HG03135 (cell line): ENCODE results near the gene CD8B.
"Not testable (repeated sequence)": the region's sequence is repeated elsewhere in the genome, so short reads cannot be mapped to it uniquely, and the experiment has no call there.

Experiments used
- ATAC-seq: cut with Tn5 transposase; IDR thresholded peaks from one replicate; pipeline ENCODE4 v1.9.1; 2021; ENCODE audit warnings: mild to moderate bottlenecking, moderate library complexity; ENCODE audit not compliant: unreplicated experiment

Gene CD8B

DNA sequence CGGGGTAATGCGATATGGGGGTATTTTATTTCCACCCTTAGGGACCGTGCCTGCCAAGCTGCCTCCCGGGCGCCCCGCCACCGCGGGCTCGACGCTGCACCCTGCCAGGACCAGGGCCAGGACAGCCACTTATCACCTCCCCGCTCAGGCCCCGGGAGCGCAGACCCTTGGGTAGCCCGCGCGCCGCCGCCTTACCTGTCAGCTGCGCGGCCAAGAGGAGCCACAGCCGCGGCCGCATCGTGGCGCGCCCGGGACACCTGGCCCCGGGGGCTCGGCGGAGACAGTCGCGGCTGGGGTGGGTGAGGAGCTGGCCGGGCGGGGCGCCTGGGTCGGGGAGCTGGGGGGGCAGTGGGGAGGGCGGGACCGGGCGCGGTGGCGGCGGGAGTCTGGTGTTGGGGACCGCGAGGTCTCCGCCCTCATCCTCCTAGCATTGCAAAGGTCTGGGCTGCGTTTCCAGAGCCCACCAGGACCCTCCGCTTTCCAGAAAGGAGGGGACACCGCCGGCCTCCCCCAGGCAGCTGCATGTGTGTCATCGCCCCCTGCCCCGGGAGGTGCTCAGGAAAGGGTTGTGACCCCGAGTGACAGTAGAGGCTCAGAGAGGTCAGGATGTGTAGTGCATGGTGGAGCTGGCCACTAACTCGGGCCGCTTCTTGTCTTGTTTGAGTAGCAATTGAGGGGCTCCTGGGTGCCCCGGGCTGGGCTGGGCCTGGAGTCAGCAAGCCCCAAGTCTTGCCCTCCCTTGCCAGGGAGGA, at the start of gene CD8B:
Gene CD8B (minus strand): TSS at position 259 of the 752 bp plus-strand sequence. CDS start 21 bp downstream, at position 238.
- not testable (repeated sequence) for ATAC-seq

DNA sequence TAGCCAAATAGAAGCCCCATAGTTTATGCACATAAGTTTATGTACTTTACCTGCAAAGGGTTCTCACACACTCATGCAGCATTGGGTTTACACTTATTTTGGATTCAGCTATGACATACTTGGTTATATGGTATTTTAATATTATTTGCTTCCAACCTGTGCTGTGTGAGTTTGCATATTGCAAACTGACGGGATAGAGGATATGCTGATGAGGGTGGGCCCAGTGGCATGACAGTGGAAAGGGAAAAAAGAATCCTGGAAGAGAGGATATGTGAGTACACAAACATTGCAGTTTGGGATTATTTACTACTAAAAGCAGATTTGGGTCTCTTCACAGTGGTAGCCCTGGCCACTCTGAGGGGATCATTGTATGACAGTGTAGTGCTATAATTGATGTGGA, 44.2 kb upstream of the CD8B start:
- not testable (repeated sequence) for ATAC-seq

DNA sequence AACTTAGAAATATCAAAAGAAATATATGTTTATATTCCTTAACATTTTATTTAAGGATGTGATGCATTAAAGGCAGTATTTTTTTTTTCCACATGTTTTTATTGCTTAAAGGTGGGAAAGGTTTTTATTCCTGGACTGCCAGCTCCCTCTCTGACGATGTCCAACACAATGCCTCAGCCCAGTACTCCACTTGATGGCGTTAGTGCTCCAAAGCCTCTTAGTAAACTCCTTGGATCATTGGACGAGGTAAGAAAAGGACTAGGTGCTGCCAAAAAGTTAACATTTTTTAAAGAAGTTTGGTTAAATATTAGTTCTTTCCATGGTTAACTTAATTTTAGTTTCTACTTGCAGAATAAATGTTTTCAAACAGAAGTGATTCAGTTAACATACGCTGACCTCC, 39.0 kb upstream of the CD8B start:
- not testable (repeated sequence) for ATAC-seq

DNA sequence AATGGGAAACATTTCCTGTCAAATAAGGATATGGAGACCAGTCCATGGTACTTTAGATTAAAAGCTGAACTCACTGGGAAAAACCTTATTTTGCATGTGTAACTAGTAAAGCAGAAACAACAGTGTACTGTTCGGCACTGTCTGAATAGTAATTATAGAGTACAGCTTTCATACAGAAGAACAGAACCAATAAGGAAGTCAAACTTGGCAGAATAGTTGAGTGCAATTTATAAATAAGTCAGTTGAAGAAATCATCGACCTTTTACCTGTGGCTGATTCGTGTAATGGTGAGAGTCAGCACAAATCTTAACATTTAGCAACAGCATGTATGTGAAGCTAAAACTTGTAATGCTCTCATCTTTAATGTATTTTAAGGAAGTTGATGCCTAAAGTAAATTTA, 24.3 kb upstream of the CD8B start:
- not testable (repeated sequence) for ATAC-seq

DNA sequence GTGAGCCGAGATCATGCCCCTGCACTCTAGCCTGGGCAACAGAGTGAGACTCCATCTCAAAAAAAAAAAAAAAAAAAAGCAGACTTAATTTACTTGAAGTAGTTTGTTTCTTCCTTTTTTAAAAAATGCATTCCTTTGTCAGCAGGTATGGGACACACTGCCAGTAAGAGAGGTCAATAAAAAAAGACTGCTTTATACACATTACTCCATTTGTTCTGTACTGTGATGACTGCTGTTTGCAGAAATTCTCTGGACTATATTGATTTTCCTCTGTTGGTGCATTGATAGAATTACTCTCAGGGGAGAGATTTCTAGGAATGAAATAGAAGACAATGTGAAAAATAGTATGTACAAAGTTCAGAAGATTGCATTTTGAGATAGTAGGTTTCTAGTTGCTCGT, 21.2 kb upstream of the CD8B start:
- not testable (repeated sequence) for ATAC-seq

DNA sequence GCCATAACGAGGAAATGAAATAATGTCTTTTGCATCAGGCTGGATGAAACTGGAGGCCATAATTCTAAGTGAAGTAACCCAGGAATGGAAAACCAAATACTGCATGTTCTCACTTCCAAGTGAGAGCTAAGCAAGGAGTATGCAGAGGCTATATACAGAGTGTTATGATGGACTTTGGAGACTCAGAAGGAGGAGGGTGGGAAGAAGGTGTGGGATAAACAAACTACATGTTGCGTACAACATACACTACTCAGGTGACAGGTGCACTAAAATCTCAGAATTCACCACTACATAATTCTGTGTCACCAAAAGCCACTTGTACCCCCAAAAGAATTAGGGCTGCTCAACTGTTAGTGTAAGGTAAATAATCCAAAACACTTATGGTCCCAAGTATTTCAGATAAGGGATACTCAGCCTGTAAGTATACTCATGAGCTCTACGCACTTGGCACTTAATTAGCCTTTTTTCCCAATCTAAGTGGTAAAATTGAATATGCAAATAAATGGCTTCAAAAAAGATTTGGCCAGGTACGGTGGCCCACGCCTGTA, 20.5 kb upstream of the CD8B start:
- not testable (repeated sequence) for ATAC-seq

DNA sequence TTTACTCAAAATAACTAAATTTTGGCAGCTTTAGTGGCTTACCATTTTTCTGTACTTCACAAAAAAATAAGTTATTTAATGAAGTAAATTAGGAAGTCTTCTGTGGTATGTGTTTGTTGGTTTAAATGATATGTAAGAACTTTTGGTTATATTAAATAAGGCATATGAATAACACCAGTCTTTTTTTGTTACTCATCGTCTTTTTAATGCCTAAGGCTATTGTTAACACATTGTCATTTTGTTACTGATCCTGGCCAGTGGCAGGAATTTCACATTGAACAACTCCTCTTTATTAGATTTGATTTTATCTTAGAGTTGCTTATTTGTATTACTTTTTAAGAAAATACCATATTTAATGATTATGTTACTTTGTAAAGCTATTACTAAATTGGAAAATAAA, 17.3 kb upstream of the CD8B start:
- not testable (repeated sequence) for ATAC-seq

DNA sequence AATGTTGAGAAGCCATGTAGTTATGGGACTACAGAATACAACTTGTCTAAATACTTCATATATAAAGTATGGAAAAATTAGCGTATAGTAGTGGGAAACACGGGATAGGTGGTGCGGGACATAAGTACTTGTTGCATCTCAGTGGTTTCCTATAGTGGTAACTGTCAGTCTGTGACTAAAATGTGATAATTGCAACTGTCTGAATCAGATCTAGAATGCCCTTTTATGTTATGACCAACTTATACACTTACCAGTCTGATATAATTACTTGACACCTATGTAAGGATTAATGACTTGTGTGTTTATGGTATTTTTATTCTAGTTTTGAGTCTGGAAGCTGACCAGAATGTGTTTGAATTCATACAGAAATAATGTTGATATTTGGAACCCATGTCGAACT, 9.3 kb upstream of the CD8B start:
- not testable (repeated sequence) for ATAC-seq

DNA sequence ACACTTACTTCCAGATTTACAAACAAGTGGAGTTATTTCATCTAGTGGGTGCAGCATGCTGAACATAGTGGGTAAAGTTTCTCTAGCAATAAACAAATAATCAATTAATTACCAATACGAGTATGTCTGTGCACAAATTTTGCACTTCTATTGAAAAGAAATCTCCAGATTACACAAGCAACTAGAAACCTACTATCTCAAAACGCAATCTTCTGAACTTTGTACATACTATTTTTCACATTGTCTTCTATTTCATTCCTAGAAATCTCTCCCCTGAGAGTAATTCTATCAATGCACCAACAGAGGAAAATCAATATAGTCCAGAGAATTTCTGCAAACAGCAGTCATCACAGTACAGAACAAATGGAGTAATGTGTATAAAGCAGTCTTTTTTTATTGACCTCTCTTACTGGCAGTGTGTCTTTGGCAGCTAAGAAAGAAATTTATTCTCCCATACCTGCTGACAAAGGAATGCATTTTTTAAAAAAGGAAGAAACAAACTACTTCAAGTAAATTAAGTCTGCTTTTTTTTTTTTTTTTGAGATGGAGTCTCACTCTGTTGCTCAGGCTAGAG, 7.3 kb upstream of the CD8B start:
- ATAC-seq: not testable (repeated sequence)

DNA sequence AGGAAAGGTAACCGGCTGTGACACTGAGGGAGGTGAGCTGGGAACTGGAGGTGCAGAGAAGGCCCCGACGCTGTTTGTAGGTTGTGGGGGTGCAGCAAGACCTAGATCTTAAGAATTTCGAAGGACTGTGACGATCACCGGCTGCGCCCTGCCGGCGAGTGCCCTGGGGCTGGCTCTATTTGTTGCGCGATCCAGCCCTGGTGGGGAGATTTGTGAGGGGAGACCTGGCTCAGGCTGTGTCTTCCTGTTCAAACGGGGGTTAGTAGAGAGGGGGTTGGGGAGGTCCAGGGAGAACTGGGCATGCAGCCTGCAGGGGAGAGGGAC, 656 bp upstream of the CD8B start:
- ATAC-seq: not testable (repeated sequence)

DNA sequence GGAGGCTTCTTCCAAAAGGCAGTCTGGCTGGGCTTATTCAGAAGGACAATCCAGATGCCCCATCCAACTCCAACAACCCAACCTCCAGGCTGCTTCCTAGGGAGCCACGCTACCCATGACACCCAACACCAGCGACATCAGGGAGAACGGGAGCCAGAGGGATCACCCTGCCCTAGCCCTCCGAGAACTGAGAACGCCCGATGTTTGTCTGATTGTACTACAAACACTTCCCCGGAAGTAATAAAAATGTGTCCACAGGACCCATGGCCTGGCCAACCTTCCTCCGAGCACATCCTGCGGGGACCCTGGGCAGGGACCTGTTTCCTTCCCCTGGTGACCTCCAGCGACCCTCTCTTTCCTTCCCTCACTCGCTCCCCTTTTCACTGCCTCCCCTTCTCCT, 511 bp downstream of the CD8B start:
- ATAC-seq: not testable (repeated sequence)

DNA sequence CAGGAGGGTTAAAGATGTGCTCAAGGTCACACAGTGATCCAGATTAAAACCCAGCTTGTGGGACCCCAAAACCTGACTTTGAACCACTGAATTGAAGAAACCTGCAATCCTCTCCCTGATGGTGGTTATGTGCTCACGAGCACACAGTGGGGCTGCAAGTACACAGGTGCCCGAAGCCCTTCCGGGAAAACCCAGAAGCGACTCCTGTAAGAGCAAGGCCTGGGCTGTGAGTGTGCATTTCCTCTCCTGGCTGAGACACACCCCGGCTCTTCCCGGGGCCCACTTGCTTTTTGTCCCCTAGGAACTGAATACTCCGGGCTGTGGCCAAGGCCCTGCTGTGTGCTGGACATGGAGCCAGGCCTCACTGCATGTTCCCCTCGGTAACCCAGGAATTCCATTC, 1.1 kb downstream of the CD8B start:
- not testable (repeated sequence) for ATAC-seq

DNA sequence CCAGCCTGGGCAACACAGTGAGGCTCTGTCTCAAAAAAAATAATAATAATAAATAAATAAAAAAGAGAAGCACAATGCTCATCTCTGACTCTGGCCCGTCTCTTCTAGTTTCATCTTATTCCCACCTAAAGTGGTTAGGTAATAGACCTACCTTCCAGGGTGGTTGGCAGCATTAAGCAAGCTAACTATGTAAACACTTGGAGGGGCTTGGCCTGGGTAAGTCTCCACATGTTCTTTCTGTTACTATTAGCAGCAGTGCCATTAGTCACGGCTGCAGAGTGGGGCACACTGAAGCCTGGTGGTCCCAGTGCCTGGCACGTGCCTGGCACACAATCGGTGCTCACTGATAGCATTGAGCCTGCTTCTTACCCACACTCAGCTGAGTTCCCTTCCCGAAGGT, 4.0 kb downstream of the CD8B start:
- not testable (repeated sequence) for ATAC-seq

DNA sequence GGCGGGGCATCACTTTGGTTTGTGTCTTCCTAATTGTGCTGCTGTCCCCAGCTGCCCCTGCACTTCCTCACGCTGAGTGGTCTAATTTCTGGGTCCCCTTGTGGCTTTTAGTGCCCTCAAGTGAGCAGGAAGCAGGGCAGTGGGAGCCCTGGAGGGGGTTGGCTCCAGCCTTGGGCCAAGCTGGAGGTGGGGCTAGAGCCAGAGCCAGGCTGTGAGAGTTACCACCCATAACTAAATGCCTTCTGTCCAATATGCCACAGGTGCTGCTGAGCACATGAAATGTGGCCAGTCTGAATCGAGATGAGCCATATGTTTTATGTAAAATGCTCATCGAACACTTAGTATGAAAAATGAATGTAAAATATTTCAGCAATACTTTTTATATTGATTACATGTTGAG, 5.2 kb downstream of the CD8B start:
- ATAC-seq: not testable (repeated sequence)

DNA sequence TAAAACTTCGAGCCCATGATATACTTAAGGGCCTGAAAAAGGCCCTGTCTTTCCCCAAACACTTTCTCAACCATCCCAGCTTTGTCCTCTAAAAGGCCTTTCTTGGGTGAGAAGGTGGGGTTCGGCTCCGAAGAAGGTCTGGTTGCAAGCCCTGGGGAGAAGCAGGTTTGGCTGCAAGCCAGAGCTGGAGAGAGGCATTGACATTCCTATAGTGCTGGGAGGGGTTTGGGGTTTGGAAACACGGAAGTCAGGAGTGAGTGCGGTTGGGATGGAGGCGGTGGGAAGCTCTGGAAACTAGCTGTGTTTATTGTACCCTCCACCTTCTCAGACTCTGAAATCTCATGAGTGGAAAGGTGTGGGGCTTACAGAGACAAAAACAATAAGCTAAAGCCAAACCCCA, 5.7 kb downstream of the CD8B start:
- not testable (repeated sequence) for ATAC-seq

DNA sequence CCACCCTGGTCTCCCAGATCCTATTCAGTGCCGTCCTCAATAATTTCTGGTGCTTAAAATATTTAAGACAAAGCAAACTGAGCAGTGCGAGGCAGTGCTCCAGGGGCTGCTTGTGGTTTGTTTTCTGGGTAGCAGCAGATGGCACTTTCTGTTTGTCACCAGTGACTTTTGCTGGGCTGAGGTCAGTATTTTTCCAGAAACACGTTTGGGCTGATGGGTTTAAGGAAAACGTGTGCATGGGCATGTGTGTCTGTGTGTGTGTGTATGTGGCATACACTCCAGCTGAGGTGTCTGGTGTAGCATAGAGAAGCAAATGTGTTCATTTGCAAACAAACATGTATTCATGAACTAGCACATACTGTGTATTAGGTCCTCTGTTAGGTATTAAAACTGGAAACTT, 10.1 kb downstream of the CD8B start:
- ATAC-seq: not testable (repeated sequence)

DNA sequence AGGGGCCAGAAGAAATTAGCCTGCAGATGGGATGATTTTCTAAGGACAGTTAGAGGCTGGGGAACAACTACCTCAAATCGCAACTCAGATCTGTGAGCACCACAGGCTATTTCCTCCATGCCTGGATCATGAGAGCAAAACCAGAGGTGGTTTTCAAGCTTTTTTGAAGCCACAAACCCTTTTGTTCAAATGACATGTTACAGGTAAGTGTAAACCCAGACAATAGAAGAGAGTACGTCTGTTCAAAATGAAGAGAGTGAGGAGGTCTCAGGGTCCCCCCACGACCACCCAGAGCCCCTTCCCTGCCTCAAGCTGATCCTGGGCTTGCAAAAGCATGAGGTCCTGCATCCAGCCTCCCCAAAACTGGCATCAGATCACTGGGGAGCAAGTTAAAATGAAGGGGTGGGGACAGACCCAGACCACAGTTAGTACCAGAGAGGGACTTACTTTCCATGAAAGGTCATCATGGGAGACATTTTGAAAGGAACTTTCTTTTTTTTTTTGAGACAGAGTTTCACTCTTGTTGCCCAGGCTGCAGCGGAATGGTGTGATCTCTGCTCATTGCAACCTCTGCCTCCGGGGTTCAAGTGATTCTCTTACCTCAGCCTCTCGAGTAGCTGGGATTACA, 19.0 kb downstream of the CD8B start:
- not testable (repeated sequence) for ATAC-seq

DNA sequence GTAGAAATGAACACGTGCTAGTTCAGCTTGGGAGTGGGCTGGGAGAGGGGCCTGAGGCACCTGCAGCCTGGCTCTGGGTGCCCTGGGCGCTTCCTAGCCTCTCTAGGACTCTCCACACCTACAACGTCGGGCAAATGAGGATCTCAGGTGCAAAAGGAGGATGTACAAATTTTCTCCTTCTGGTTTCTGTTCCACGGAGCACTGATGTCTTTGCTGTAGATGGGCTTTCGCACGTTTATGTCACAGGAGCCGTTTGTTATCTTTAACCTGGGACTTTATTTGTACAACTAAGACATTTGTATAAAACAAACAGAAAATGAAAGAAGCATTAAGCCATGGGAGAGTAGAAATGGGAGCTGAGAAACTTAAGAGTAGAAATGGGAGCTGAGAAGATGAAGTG, 20.4 kb downstream of the CD8B start:
- not testable (repeated sequence) for ATAC-seq

DNA sequence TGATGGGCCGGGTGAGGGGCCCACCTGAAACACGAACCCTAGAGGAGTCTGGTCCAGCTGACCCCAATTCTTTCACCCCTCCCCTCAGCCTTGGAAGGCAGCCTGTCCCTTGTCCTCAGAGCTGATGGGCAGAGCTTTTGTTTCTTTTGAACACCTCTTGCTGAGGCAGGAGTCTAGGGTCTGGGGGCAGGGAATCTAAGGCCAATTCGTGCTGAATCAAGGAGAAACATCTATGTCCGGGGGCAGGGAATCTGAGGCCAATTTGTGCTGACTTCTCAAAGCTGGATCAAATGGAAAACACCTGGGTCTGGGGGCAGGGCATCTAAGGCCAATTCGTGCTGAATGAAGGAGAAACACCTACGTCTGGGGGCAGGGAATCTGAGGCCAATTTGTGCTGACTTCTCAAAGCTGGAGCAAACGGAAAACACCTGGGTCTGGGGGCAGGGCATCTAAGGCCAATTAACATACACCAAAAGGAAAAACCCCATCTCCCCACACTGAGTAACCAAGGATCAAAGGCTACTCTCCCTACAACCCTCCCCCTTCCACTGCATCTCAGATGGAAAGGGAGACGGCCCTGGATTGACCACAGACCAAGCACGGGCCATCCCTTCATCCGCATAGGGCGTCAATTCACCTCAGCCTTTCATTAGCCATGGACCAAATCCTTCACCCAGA, 21.7 kb downstream of the CD8B start:
- ATAC-seq: not testable (repeated sequence)

DNA sequence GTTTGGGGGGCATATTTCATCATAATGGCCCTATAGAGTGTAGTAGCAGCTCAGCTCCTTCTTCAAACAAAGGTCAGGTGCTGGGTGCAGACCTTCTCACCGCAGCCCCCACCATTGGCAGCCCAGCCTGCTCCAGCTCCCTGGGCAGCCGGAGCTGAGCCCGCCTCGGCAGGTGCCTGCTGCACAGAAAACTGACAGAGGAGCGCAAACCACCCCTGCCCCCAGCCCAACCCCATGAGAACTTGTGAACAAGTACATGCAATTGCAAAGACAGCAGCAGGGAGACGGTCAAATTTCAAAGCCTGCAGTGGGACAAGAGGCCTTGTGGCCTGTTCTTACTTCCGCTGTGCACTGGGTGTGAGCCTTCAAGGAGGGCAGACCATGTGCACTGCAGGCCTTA, 22.2 kb downstream of the CD8B start:
- ATAC-seq: not testable (repeated sequence)

DNA sequence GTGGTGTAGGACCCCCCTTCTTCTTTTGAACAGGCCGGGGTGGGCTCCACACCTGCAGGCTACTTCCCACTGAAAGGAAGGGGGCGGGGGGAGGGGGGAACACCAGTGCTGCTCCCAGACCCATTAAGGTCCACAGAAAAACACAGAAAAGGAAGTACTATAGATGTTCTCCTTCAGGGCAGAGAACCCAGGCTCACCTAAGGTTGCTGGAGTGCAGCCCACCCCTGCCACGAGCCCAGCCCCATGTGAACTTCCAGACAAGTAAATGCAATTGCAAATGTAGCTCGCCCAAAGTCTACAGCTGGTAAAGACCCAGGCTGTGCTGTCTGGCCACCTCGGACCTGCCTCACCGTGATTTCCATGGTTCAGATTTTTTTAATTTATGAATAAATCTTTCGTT, 24.0 kb downstream of the CD8B start:
- ATAC-seq: not testable (repeated sequence)
